ENCODE data around the gene HIVEP3. TPM values are rescaled to one million over a fixed set of nuclear protein-coding genes. Genes with fewer than 3 reads are reported as not detected.

HIVEP3 gene
- total and polyA plus RNA-seq, 2 experiments from 2014 or later: 0.57 to 5.9 TPM

DNA sequence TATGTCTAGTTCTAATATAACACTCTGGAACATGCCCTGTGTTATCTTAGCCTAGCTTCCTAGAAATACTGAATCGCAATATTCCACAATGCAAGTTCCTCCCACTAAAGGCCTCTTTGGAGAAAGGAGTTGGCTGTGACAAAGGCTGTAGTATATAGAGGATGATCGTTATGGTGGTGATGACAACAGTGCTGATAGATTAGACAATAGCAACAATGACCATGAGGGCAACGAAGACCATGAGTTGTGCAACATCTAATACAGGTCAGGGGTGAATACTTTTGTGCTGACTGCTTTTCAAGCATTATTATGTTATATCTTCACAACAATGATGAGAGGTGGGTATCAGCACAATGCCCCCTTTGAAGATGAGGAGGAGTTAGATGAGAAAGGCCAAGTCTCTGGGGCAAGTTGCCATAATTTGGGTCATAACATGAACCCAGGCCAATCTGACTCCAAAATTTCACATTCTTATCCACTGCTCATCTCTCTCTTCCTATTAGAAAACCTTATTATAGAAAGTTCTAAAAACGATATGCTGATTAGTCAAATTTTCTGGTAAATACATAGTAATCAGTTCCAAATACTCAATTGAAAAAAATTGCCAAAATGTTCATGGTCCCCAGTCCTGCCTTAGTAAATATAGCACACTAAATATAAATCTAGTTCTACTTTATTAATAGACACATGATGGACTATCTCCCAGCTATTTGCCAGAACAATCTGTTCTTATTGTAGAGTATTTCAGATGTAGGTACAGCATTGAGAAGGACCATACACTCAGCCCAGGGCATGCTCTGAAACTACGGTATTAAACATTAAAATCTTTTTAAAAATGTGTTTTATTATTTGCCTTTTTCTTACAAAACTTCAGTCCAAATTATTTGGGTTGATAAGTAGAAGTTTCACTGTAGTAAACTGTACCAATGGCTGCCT lies 37.5 kb downstream of the HIVEP3 start:
- Histone ChIP-seq H4K20me1 (ENCODE audit: insufficient read depth, poor library complexity, severe bottlenecking) (no peaks in the 10 kb centered on the region), H3K27ac (no peak overlapping the region), H3K27me3 (no peaks in the 10 kb centered on the region), H3K4me3 (no peak overlapping the region), H3K36me3 (replicated peaks; ENCODE audit: insufficient read depth, low read depth) (no peaks in the 10 kb centered on the region), H3K4me1 (ENCODE audit: insufficient read depth) (no peaks in the 10 kb centered on the region), H3K9me3 (ENCODE audit: low read depth) (no peaks in the 10 kb centered on the region), H3K79me2 (no peaks in the 10 kb centered on the region), H2AFZ (no peak overlapping the region), H3K9me2 (replicated peaks; ENCODE audit: insufficient read depth) (no peaks in the 10 kb centered on the region), H3K4me2 (no peak overlapping the region)
- 83% methylated on average over 5 of the region's 5 CpGs for WGBS (ENCODE audit: low lambda C conversion rate, missing lambda C conversion rate)
- TF ChIP-seq EZH2phosphoT487 (IDR thresholded peaks at IDR 0.05; ENCODE audit: low read depth, severe bottlenecking, unreplicated experiment) (no peak), EZH2 (IDR thresholded peaks at IDR 0.05; ENCODE audit: borderline replicate concordance) (no peak)
- no peak for DNase-seq (ENCODE audit: low spot score)

DNA sequence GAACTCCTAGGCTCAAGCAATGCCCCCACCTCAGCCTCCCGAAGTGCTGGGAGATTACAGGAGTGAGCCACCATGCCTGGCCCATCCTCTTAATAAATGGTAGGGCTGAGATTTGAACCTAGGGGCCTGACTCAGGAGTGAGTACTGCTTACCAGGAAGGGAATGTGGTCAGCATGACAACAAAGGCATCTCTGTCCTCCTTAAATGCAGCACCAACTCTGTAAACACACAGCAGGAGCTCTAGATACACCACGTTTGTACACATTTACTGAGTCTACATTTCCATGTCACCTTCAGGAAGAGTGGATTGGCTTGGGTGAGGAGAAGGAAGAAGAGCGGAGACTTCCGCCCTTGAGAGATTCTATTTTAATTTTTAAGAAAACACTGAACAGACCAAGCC lies 38.5 kb downstream of the HIVEP3 start:
- no peak for DNase-seq (ENCODE audit: low spot score)
- H4K20me1 ChIP-seq (ENCODE audit: insufficient read depth, poor library complexity, severe bottlenecking): no peaks in the 10 kb centered on the region
- 64% methylated on average over 4 of the region's 4 CpGs for WGBS (ENCODE audit: low lambda C conversion rate, missing lambda C conversion rate)
- H3K4me1 ChIP-seq (ENCODE audit: insufficient read depth): no peaks in the 10 kb centered on the region
- H2AFZ ChIP-seq: no peak overlapping the region
- no peak overlapping the region for H3K4me2 ChIP-seq
- no peaks in the 10 kb centered on the region for H3K27me3 ChIP-seq
- no peaks in the 10 kb centered on the region for H3K9me3 ChIP-seq (ENCODE audit: low read depth)
- no peaks in the 10 kb centered on the region for H3K9me2 ChIP-seq (replicated peaks; ENCODE audit: insufficient read depth)
- H3K4me3 ChIP-seq: no peak overlapping the region
- no peak overlapping the region for H3K27ac ChIP-seq
- no peak for TF ChIP-seq EZH2phosphoT487 (IDR thresholded peaks at IDR 0.05; ENCODE audit: low read depth, severe bottlenecking, unreplicated experiment)
- no peaks in the 10 kb centered on the region for H3K36me3 ChIP-seq (replicated peaks; ENCODE audit: insufficient read depth, low read depth)
- no peaks in the 10 kb centered on the region for H3K79me2 ChIP-seq

DNA sequence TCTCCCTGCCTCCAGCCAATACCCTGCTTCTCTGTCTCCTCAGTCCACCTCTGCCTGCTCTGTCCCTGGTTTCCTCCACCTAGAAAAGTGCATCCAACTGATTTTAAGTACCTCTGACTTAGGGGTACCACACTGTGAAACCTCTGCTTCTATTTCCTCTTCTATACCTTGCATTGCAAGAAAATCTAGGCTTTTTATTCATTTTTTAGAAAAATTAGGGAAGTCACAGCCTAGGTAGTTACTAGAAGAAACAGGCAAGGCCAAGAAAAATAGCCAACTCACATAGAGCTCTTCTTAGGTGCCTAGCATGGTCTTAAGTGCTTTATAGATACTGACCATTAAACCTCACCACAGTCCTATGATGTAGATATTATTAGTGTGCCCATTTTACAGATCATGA lies 39.1 kb downstream of the HIVEP3 start:
- H3K79me2 ChIP-seq: no peaks in the 10 kb centered on the region
- no peaks in the 10 kb centered on the region for H3K27me3 ChIP-seq
- no peak for TF ChIP-seq EZH2 (IDR thresholded peaks at IDR 0.05; ENCODE audit: borderline replicate concordance)
- no peaks in the 10 kb centered on the region for H3K4me1 ChIP-seq (ENCODE audit: insufficient read depth)
- no peak overlapping the region for H3K4me2 ChIP-seq
- no peaks in the 10 kb centered on the region for H3K9me2 ChIP-seq (replicated peaks; ENCODE audit: insufficient read depth)
- H4K20me1 ChIP-seq (ENCODE audit: insufficient read depth, poor library complexity, severe bottlenecking): no peaks in the 10 kb centered on the region
- H3K9me3 ChIP-seq (ENCODE audit: low read depth): no peaks in the 10 kb centered on the region
- no peak overlapping the region for H3K27ac ChIP-seq
- no peak overlapping the region for H2AFZ ChIP-seq
- H3K4me3 ChIP-seq: no peak overlapping the region
- no peak for DNase-seq (ENCODE audit: low spot score)
- no peaks in the 10 kb centered on the region for H3K36me3 ChIP-seq (replicated peaks; ENCODE audit: insufficient read depth, low read depth)

DNA sequence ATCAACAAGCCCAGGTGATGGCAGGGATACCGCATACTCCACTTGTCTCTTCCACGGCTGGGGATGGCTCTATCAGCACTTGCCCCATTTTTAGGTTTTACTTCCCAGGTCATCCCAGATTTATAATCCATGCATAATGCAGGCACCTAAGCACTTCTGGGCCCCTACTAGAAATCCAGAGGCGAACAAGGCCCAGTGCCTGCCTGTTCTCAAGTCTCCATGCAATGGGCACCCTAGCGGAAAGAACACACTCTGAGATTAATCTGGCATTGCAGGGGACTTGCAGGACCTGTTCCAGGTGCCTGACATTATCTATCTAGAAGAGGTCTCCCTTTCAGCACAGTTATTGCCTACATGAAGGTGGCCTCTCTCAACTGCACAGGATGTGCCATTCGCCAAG lies 39.8 kb downstream of the HIVEP3 start:
- Histone ChIP-seq H3K4me2 (no peak overlapping the region), H3K4me1 (ENCODE audit: insufficient read depth) (no peaks in the 10 kb centered on the region), H3K36me3 (replicated peaks; ENCODE audit: insufficient read depth, low read depth) (no peaks in the 10 kb centered on the region), H2AFZ (no peak overlapping the region), H3K9me3 (ENCODE audit: low read depth) (no peaks in the 10 kb centered on the region), H3K27ac (no peak overlapping the region), H3K9me2 (replicated peaks; ENCODE audit: insufficient read depth) (no peaks in the 10 kb centered on the region), H3K79me2 (no peaks in the 10 kb centered on the region), H4K20me1 (ENCODE audit: insufficient read depth, poor library complexity, severe bottlenecking) (no peaks in the 10 kb centered on the region), H3K27me3 (no peaks in the 10 kb centered on the region), H3K4me3 (no peak overlapping the region)
- no peak for TF ChIP-seq EZH2phosphoT487 (IDR thresholded peaks at IDR 0.05; ENCODE audit: low read depth, severe bottlenecking, unreplicated experiment)
- TF ChIP-seq, protein P1, sequence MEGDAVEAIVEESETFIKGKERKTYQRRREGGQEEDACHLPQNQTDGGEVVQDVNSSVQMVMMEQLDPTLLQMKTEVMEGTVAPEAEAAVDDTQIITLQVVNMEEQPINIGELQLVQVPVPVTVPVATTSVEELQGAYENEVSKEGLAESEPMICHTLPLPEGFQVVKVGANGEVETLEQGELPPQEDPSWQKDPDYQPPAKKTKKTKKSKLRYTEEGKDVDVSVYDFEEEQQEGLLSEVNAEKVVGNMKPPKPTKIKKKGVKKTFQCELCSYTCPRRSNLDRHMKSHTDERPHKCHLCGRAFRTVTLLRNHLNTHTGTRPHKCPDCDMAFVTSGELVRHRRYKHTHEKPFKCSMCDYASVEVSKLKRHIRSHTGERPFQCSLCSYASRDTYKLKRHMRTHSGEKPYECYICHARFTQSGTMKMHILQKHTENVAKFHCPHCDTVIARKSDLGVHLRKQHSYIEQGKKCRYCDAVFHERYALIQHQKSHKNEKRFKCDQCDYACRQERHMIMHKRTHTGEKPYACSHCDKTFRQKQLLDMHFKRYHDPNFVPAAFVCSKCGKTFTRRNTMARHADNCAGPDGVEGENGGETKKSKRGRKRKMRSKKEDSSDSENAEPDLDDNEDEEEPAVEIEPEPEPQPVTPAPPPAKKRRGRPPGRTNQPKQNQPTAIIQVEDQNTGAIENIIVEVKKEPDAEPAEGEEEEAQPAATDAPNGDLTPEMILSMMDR (IDR thresholded peaks at IDR 0.05; ENCODE audit: poor library complexity): no peak
- TF ChIP-seq EZH2 (IDR thresholded peaks at IDR 0.05; ENCODE audit: borderline replicate concordance): no peak
- 90% methylated on average over 5 of the region's 5 CpGs for WGBS (ENCODE audit: low lambda C conversion rate, missing lambda C conversion rate)
- DNase-seq (ENCODE audit: low spot score): no peak

DNA sequence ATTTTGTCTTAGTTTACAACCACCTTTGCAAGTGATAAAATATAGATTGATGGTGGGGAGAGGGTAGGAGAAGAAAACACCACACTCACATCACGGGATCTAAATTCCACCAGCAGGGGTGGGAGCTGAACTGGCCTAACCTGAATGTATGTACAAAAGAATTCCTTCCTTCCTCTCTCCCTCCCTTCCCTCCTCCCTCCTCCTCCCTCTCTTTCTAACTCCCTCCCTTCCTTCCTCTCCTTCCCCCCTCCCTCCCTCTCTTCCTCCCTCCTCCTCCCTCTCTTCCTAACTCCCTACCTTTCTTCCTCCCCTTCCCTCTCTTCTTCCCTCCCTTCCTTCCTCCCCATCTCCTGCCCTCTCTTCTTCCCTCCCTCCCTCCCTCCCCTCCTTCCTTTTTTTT lies 40.2 kb downstream of the HIVEP3 start:
- TF ChIP-seq EZH2phosphoT487 (IDR thresholded peaks at IDR 0.05; ENCODE audit: low read depth, severe bottlenecking, unreplicated experiment) (no peak), EZH2 (IDR thresholded peaks at IDR 0.05; ENCODE audit: borderline replicate concordance) (no peak)
- TF ChIP-seq, protein P1 (IDR thresholded peaks at IDR 0.05; ENCODE audit: poor library complexity): no peak
- no peaks in the 10 kb centered on the region for H3K27me3 ChIP-seq
- H3K4me2 ChIP-seq: no peak overlapping the region
- no peaks in the 10 kb centered on the region for H3K9me2 ChIP-seq (replicated peaks; ENCODE audit: insufficient read depth)
- H3K4me1 ChIP-seq (ENCODE audit: insufficient read depth): no peaks in the 10 kb centered on the region
- no peaks in the 10 kb centered on the region for H3K79me2 ChIP-seq
- no peak overlapping the region for H2AFZ ChIP-seq
- DNase-seq (ENCODE audit: low spot score): no peak
- no peak overlapping the region for H3K27ac ChIP-seq
- WGBS (ENCODE audit: low lambda C conversion rate, missing lambda C conversion rate): 50% methylated on average over 1 of the region's 1 CpG
- H3K4me3 ChIP-seq: no peak overlapping the region
- no peaks in the 10 kb centered on the region for H4K20me1 ChIP-seq (ENCODE audit: insufficient read depth, poor library complexity, severe bottlenecking)
- no peaks in the 10 kb centered on the region for H3K36me3 ChIP-seq (replicated peaks; ENCODE audit: insufficient read depth, low read depth)
- H3K9me3 ChIP-seq (ENCODE audit: low read depth): no peaks in the 10 kb centered on the region
